GM18858 (cell line): ENCODE data around the gene TTC4.

Experiments used
- ATAC-seq: cut with Tn5 transposase; IDR thresholded peaks from one replicate; pipeline ENCODE4 v1.9.1; 2021; ENCODE audit not compliant: unreplicated experiment

TTC4 gene

GRCh38 chr1:54703471-54703870 is 12.2 kb upstream of the TTC4 start:
- no peak for ATAC-seq

GRCh38 chr1:54705153-54705552 is 10.5 kb upstream of the TTC4 start:
- ATAC-seq: no peak

GRCh38 chr1:54706419-54706818 is 9.2 kb upstream of the TTC4 start:
- ATAC-seq: no peak

- ATAC-seq: no peak
These were observed 7.3 kb upstream of the TTC4 start for GRCh38 chr1:54708385-54708784.

- no peak for ATAC-seq
These were observed 5.9 kb upstream of the TTC4 start for GRCh38 chr1:54709547-54710292.

GRCh38 chr1:54710434-54710833 is 5.2 kb upstream of the TTC4 start:
- no peak for ATAC-seq

- ATAC-seq: no peak
These were observed 4.8 kb upstream of the TTC4 start for GRCh38 chr1:54710841-54711240.

- no peak for ATAC-seq
These were observed 4.1 kb upstream of the TTC4 start for GRCh38 chr1:54711536-54711935.

GRCh38 chr1:54714881-54715492 is 674 bp upstream of the TTC4 start:
- no peak for ATAC-seq

GRCh38 chr1:54716299-54717047 is 812 bp downstream of the TTC4 start:
- ATAC-seq: no peak

- ATAC-seq: no peak
These were observed 6.1 kb downstream of the TTC4 start for GRCh38 chr1:54721719-54722118.

- ATAC-seq: no peak
These were observed 8.3 kb downstream of the TTC4 start for GRCh38 chr1:54723985-54724384.

- ATAC-seq: no peak
These were observed 9.1 kb downstream of the TTC4 start for GRCh38 chr1:54724771-54725170.

GRCh38 chr1:54728027-54728426 is 12.4 kb downstream of the TTC4 start:
- no peak for ATAC-seq

- ATAC-seq: no peak
These were observed 21.0 kb downstream of the TTC4 start for GRCh38 chr1:54736685-54737084.

GRCh38 chr1:54738244-54738643 is 22.6 kb downstream of the TTC4 start:
- ATAC-seq: no peak

GRCh38 chr1:54741531-54741930 is 25.9 kb downstream of the TTC4 start:
- ATAC-seq: no peak

- no peak for ATAC-seq
These were observed 26.6 kb downstream of the TTC4 start for GRCh38 chr1:54742282-54742681.

- ATAC-seq: no peak
These were observed 28.0 kb downstream of the TTC4 start for GRCh38 chr1:54743416-54744226.

GRCh38 chr1:54744696-54745095 is 29.0 kb downstream of the TTC4 start:
- no peak for ATAC-seq

- ATAC-seq: no peak
These were observed 29.6 kb downstream of the TTC4 start for GRCh38 chr1:54745274-54745673.
